ENCODE results near the gene SLC25A51.

DNA sequence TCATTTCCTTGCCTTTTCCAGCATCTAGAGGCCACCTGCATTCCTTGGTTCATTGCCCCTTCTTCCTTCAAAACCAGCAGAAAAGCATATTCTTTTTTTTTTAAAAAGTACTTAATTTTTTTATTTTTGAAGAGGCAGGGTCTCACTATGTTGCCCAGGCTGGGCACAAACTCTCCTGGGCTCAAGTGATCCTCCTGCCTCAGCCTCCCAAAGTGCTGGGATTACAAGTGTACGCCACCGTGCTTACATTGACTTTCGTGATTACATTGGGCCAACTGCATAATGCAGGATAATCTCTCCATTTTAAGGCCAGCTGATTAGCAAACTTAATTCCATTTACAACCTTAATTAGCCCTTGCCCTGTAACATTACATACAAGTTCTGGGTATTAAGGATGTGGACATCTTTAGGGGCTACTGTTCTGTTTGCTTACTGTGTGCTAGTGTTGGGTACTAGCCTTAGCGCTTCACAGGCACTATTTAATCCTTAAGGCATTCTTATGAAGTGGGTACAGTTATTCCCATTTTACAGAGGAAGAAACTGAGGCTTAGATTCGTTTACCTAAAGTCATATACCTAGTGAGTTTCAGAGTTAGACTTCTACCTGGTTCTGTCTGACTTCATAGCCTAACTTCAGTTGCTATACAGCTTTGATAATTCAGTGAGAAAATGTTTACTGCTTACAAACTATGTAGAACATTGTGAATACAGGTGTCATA, 33.7 kb downstream of the SLC25A51 start:
- TF ChIP-seq, protein P1, sequence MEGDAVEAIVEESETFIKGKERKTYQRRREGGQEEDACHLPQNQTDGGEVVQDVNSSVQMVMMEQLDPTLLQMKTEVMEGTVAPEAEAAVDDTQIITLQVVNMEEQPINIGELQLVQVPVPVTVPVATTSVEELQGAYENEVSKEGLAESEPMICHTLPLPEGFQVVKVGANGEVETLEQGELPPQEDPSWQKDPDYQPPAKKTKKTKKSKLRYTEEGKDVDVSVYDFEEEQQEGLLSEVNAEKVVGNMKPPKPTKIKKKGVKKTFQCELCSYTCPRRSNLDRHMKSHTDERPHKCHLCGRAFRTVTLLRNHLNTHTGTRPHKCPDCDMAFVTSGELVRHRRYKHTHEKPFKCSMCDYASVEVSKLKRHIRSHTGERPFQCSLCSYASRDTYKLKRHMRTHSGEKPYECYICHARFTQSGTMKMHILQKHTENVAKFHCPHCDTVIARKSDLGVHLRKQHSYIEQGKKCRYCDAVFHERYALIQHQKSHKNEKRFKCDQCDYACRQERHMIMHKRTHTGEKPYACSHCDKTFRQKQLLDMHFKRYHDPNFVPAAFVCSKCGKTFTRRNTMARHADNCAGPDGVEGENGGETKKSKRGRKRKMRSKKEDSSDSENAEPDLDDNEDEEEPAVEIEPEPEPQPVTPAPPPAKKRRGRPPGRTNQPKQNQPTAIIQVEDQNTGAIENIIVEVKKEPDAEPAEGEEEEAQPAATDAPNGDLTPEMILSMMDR (IDR thresholded peaks at IDR 0.05; ENCODE audit: insufficient read depth, low read length, poor library complexity, severe bottlenecking), result no peak
- no peak for TF ChIP-seq EZH2phosphoT487 (conservative IDR thresholded peaks at IDR 0.05; ENCODE audit: low read length)

Data from SU-DHL-6 (cell line).